Islet of Langerhans (tissue), 1 donor: ENCODE measurements around the gene SNTG2.
A peak's percentile ranks its signal among the peaks of the same experiment; 100 is the strongest.

Experiments used
- FAIRE-seq: peaks from one replicate; lab custom pipeline; 2011; peaks lifted over from hg19 to GRCh38; lab: Jason Lieb, UNC

SNTG2 gene

DNA sequence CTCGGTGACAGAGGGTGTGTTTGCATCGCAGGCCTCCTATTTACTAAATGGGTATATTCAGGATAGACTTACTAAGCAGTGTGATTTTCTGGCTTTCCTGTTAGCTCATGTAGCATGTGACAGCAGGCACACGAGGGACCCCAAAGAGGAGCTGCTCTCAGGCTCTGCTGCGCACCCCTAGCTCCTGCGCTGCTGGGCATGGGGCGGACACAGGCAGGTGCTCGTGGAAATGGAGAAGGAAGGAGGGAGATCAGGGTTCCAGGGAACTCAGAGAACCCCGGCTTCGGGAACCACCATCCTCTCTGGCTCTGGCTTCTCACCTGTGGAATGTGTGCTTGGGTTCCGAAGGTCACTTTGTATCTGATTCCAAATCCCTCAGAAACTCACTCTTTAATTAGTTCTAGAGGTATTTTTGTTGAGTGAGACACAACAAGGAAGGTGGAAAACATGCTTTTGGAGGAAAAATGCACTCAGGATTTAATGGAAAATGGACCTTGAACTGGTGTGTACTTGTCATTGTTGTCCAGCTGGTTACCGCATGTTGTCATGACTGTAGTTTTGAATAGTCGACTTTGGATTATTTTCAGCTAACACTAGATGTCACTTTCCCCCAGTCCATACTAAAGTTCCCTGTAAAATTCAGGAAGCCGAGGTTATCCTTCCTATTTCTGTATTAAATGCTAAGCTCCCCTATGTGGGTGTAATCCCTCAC lies 3.5 kb downstream of the SNTG2 start:
- FAIRE-seq = peak; percentile 89

- FAIRE-seq = peak; percentile 68
Measured at GRCh38 chr2:954687-955000, 4.0 kb downstream of the SNTG2 start.

DNA sequence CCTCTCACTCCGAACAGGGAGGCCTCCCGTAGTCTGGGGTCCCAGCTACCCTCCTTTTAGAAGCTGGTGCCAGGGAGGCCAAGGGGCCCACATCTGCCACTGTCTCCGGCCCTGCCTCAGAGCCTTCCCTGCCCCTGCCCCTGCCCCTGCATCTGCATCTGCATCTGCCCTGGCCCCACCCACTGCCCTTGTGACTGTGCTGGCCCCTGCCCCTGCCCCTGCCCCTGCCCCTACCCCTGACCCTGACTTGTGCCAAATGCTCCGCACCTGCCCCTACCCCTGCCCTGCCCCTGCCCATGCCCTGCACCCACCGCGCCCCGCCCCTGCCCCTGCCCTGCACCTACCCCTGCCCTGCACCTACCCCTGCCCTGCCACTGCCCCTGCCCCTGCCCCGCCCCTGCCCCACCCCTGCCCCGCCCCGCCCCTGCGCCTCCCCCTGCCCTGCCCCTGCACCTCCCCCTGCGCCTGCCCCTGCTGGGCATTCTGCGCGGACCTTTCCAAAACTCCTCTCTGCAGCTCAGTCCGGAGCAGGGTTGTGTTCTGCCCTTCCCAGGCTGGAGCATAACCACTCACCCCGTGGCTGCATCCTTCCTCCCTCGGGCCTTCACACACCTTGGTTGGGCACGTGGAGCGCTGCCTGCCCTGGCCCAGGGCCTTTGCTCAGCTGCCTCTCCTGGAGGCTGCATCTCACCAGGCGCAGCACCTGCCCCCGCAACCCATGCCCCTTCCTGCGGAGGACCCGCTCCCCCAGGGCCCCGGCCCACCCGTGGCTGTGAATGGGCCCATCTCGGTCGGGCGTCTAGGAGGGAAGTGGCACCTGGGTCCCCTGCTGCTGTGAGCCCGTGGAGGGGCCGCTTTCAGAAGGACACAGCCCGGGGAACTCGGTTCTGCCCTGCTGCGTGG lies 5.4 kb downstream of the SNTG2 start:
- no peak for FAIRE-seq

DNA sequence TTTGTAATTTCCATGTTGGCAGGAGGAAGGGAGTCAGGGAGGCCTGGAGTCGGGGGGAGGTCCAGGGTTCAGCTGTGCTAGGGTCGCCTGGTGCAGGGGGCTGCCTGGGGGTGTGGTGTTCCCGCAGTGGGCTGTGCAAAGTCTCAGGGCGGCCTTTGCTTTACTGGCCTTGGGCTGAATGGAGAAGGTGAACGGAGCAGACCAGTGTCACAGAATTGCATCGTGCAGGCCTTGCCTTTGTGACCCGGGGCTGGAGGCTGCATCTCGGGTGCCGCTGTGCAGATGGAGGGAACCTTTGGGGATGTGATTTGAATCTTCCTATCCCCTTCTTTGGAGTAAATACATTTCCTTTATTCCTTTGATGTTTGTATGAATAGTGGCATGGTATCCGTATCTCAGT lies 8.8 kb downstream of the SNTG2 start:
- no peak for FAIRE-seq

DNA sequence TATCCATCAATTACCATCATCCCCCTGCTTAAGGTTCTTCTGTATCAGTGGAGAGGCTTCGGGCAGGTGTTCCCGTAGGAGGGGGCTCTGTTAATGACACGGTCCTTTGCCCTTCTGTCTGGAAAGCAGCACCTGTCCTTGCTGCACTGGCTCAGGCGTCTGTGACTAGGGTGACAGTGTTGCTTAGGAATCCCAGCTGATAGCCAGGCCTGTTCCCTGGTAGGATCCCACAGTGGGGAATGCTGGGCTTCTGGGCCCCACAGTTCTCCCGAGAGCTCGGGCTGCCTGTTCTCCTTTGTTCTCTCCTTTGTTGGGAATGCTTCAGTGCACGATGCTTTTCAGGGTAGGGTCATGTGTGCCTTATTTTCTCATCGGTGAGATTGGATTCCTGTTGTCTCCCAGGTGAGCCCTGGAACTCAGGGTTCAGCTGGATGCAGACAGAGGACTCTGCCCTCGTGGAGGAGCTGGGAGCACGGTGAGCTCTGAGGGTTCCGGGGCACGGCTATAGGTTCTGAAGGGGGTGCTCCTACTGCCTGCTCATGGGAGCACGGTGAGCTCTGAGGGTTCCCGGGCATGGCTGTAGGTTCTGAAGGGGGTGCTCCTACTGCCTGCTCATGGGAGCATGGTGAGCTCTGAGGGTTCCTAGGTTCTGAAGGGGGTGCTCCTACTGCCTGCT lies 9.6 kb downstream of the SNTG2 start:
- no peak for FAIRE-seq

- no peak for FAIRE-seq
Measured at GRCh38 chr2:961786-962185, 11.1 kb downstream of the SNTG2 start.

GRCh38 chr2:963876-964275 lies 13.2 kb downstream of the SNTG2 start:
- no peak for FAIRE-seq

DNA sequence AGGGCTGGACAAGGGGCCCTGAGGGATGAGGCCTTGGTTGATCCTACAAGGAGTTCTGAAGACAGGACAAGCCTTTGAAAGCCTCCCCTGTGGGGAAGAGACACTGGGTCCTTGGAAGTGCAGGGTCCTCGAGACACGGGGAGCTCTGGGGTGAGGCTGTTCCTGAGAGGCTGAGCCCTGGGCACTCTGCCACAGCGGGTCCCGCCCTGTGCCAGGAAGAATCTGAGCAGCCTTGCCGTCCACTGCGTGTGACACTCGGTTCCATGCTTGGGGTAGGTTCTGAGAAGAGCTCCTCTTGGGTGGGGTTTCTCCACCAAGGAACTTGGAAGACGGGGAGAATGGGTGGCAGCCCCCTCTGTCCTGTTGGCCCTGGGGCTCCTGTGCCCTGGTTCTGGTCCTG lies 13.9 kb downstream of the SNTG2 start:
- no peak for FAIRE-seq

- no peak for FAIRE-seq
Measured at GRCh38 chr2:965640-966147, 15.0 kb downstream of the SNTG2 start.

DNA sequence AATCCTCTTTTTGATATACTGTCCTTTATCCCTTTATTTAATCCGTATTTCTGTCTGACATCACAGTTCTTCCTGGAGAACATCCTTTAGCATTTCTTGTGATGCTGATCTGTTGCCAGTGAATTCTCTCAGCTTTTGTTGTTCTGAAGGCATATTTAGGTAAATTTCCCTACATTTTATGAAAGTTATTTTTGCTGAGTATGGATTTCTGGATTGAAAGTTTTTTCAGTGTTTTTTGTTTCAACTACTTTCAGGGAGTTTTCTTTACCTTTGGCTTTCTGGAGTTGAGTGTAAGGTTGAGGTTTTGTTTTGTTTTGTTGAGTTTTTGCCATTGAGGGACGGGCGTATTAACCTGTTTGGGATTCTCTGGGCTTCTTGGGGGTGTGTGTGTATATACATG lies 22.5 kb downstream of the SNTG2 start:
- FAIRE-seq = no peak

GRCh38 chr2:974054-974453 lies 23.4 kb downstream of the SNTG2 start:
- FAIRE-seq = no peak

DNA sequence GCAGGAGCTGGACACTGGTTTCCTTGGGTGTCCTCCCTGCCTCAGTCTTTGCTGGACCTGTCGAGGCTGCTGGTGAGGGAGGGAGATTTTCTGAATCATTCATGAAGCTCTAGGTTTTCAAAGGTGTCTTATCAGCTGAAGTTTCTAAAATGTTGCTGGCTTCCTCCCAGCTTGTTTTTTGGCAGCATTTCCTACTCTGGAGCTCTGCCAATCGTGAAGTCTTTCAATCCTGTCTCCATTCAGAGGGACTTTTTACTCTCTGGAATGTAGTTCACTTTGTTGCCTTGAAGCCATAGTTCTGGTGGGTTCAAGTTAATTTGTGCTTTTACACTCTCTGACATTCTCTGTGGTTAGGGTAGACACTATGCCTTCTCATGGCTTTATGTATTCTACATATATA lies 23.9 kb downstream of the SNTG2 start:
- no peak for FAIRE-seq

DNA sequence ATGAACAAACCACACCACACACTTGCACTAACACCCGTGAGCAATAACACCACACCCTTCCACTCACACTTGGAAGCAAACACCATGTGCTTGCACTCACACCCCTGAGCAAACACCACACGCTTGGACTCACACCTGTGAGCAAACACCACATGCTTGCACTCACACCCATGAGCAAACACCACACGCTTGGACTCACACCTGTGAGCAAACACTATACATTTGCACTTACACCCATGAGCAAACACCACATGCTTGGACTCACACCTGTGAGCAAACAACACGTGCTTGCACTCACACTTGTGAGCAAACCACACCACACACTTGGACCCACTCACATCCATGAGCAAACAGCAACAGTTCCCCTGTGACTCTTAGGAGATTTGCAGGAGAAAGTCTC lies 24.4 kb downstream of the SNTG2 start:
- FAIRE-seq = no peak

DNA sequence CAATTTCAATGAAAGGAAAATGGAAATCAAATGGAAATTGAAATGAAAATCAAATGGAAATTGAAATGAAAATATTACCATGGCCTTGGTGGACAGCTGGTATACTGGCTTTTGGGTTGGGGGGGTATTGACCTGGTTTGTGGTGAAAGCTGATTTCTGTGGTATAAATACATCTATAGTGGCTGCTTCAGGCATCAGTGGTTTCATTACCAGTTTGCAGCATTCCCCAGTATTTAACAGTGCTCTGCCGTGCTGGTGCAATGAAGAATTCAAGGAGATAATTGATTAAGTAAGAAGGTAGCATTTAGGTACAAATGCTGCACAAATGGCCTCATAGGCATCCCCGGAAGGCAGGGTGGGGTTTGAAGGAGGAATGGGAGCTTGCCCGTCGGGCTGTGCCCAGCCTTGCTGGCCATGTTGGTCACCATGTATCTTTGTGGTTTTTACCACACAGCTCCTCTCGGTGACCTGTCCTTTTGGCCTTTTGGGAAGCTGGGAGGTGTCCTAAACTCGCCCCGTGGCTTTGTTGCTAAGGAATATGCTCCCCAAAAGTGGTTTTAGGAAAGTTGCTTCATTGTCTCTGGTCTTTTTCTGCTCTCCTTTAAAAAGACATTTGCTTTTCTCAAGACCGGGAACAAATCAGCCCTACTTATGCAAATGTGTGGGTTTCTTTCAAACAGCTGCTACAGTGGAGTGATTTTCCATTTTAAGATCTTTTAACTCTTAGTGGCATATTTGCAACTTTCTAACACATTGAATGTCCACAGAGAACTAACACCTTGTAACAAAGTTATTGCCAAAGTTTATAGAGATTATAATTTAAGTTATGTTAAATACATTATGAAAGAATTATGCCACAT lies 28.6 kb downstream of the SNTG2 start:
- FAIRE-seq = no peak

- no peak for FAIRE-seq
Measured at GRCh38 chr2:980176-980575, 29.5 kb downstream of the SNTG2 start.

- FAIRE-seq = no peak
Measured at GRCh38 chr2:981258-981657, 30.6 kb downstream of the SNTG2 start.

- FAIRE-seq = no peak
Measured at GRCh38 chr2:981759-982158, 31.1 kb downstream of the SNTG2 start.

GRCh38 chr2:985317-985898 lies 34.8 kb downstream of the SNTG2 start:
- no peak for FAIRE-seq

GRCh38 chr2:987789-988188 lies 37.1 kb downstream of the SNTG2 start:
- FAIRE-seq = no peak

- FAIRE-seq = no peak
Measured at GRCh38 chr2:989781-990467, 39.3 kb downstream of the SNTG2 start.

GRCh38 chr2:990970-991369 lies 40.3 kb downstream of the SNTG2 start:
- FAIRE-seq = no peak
